ENCODE data around the gene SART3.

GRCh38 chr12:108478611-108479206, 82.3 kb downstream of the SART3 start:
- TF ChIP-seq CTCF (IDR thresholded peaks at IDR 0.05) (no peak), POLR2A (IDR thresholded peaks at IDR 0.05) (no peak)
